Measurements from ENCODE around the gene TTC19.
"Not testable (repeated sequence)": the region's sequence is repeated elsewhere in the genome, so short reads cannot be mapped to it uniquely, and the experiment has no call there.

The TTC19 gene

GRCh38 chr17:15966879-15967248, 32.8 kb upstream of the TTC19 start:
- H3K9me3 Mint-ChIP-seq = no peaks in the 10 kb centered on the region
- CTCF ChIA-PET = no interaction called here
- no peak for DNase-seq
- no peak overlapping the region for H3K4me3 Mint-ChIP-seq
- H3K27ac Mint-ChIP-seq = no peak overlapping the region
- no peaks in the 10 kb centered on the region for H3K36me3 Mint-ChIP-seq
- peaks cover 13% of the 10 kb centered on the region for H3K4me1 Mint-ChIP-seq
- peaks cover 44% of the 10 kb centered on the region for H3K27me3 Mint-ChIP-seq

DNA sequence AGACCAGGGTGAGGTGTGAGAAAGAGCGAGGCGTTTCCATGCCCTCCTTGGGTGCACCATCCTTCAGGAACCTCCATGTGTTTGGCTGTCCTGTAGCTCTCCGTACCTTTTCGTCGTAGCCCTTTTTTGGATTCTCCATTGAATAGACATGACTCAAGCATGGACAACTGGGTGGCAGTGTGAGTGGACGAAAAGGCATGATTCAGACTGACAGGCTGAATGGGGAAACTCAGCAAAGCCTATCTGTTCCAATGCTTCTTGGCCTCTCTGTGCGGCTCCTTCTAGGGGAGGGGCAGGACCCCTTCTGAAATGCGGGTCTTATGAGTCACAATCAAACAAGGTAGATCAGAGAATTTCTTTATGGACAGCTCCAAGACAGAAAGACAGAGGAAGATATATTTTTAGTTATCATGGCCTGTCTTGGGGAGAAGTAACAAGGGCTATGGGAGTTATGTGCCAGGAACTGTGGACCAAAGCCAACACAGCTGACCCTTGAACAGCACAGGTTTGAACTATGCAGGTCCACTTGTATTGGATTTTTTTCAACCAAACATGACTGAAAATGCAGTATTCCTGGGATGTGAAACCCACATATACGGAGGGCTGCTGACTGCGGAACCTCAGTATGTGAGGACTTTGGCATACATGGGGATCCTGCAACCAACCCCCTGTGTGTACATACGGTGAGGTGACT, 31.8 kb upstream of the TTC19 start:
- Mint-ChIP-seq H3K4me1 (peaks cover 13% of the 10 kb centered on the region), H3K27ac (no peak overlapping the region), H3K4me3 (no peak overlapping the region), H3K36me3 (no peaks in the 10 kb centered on the region), H3K27me3 (peaks cover 44% of the 10 kb centered on the region), H3K9me3 (no peaks in the 10 kb centered on the region)
- CTCF ChIA-PET = no interaction called here
- no peak for DNase-seq

DNA sequence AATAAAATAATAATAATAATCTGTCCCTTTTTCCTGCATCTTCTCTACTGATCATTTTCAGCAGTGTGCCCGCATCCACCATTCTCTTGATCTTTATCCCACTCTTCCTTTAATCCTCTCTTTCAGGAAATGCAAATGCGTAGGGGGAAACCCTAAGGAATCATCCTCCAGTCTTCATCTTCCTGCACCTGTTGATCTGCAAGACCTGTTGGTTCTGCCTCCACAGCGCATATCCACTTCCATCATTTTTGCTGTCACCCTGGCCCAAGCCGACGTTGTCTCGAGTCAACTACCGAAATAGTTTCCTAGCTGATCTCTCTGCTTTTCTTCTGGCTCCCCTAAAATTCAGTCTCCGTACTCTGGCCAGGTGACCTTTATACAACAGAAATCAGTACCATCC, 30.2 kb upstream of the TTC19 start:
- no peak overlapping the region for H3K4me3 Mint-ChIP-seq
- H3K27me3 Mint-ChIP-seq = peaks cover 37% of the 10 kb centered on the region
- no peak for DNase-seq
- H3K36me3 Mint-ChIP-seq = peaks cover 2% of the 10 kb centered on the region
- H3K27ac Mint-ChIP-seq = no peak overlapping the region
- CTCF ChIA-PET = interaction anchor here (1.5 to 2.1 kb wide), 2 partner anchors 24 to 30 kb away, joined by 3 to 5 read pairs; partner anchors contain the start of genes ADORA2B, TTC19 and ZSWIM7
- no peaks in the 10 kb centered on the region for H3K9me3 Mint-ChIP-seq
- H3K4me1 Mint-ChIP-seq = peaks cover 13% of the 10 kb centered on the region

GRCh38 chr17:15970500-15970899, 29.1 kb upstream of the TTC19 start:
- no peak for DNase-seq
- Mint-ChIP-seq H3K36me3 (peaks cover 3% of the 10 kb centered on the region), H3K9me3 (no peaks in the 10 kb centered on the region), H3K27ac (no peak overlapping the region), H3K4me3 (no peak overlapping the region), H3K27me3 (peaks cover 33% of the 10 kb centered on the region), H3K4me1 (peaks cover 11% of the 10 kb centered on the region)
- CTCF ChIA-PET = interaction anchor here (1.5 to 2.1 kb wide), 3 partner anchors 12 to 29 kb away, joined by 3 to 5 read pairs (median 4); partner anchors contain the start of genes ADORA2B, TTC19 and ZSWIM7

GRCh38 chr17:15971098-15971678, 28.4 kb upstream of the TTC19 start:
- Mint-ChIP-seq H3K36me3 (peaks cover 3% of the 10 kb centered on the region), H3K27ac (no peak overlapping the region), H3K27me3 (peaks cover 30% of the 10 kb centered on the region), H3K9me3 (no peaks in the 10 kb centered on the region), H3K4me1 (peaks cover 6% of the 10 kb centered on the region), H3K4me3 (no peak overlapping the region)
- CTCF ChIA-PET = interaction anchor here (1.7 to 2.1 kb wide), 2 partner anchors 12 to 28 kb away, joined by 4 to 5 read pairs; partner anchors contain the start of genes TTC19 and ZSWIM7
- DNase-seq = no peak

- Mint-ChIP-seq H3K36me3 (peaks cover 4% of the 10 kb centered on the region), H3K27ac (no peak overlapping the region), H3K4me3 (no peak overlapping the region), H3K4me1 (peaks cover under 1% of the 10 kb centered on the region), H3K27me3 (peaks cover 23% of the 10 kb centered on the region), H3K9me3 (no peaks in the 10 kb centered on the region)
- CTCF ChIA-PET = interaction anchor here (1.7 kb wide), 1 partner anchor 13 kb away, joined by 4 read pairs; no protein-coding TSS in a partner anchor
- no peak for DNase-seq
Observed at GRCh38 chr17:15971882-15972281, 27.7 kb upstream of the TTC19 start.

- no peak for DNase-seq
- no peak overlapping the region for H3K27ac Mint-ChIP-seq
- no peak overlapping the region for H3K4me3 Mint-ChIP-seq
- no peaks in the 10 kb centered on the region for H3K9me3 Mint-ChIP-seq
- H3K36me3 Mint-ChIP-seq = peaks cover 6% of the 10 kb centered on the region
- H3K4me1 Mint-ChIP-seq = no peaks in the 10 kb centered on the region
- H3K27me3 Mint-ChIP-seq = peaks cover 22% of the 10 kb centered on the region
- CTCF ChIA-PET = no interaction called here
Observed at GRCh38 chr17:15972497-15972951, 27.1 kb upstream of the TTC19 start.

DNA sequence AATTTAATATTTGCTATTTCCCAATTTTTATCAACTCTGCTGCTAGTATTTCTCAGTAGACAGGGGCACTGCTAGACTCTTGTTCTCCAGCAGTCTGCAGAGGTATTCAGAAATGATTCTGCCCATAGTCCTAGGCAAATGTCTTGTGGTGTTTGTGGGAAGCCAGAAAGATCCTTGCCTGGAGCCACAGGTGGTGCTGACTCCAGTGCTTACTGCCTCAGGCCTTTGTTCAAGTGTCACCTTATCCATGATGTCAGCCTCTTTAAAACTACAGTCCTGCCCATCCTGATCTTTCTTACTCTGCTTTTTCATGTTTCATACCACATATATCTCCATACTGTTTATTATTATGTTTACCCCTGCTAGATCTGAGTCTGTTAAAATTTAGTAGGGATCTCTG, 26.6 kb upstream of the TTC19 start:
- Mint-ChIP-seq H3K27me3 (peaks cover 22% of the 10 kb centered on the region), H3K9me3 (no peaks in the 10 kb centered on the region), H3K4me3 (no peak overlapping the region), H3K4me1 (no peaks in the 10 kb centered on the region), H3K36me3 (peaks cover 9% of the 10 kb centered on the region), H3K27ac (no peak overlapping the region)
- CTCF ChIA-PET = no interaction called here
- DNase-seq = no peak

GRCh38 chr17:15973834-15974233, 25.8 kb upstream of the TTC19 start:
- Mint-ChIP-seq H3K36me3 (peaks cover 10% of the 10 kb centered on the region), H3K27me3 (peaks cover 16% of the 10 kb centered on the region), H3K9me3 (no peaks in the 10 kb centered on the region), H3K27ac (no peak overlapping the region), H3K4me1 (no peaks in the 10 kb centered on the region), H3K4me3 (no peak overlapping the region)
- DNase-seq = no peak
- CTCF ChIA-PET = interaction anchor here (0.6 kb wide), 1 partner anchor 412 kb away, joined by 3 read pairs; no protein-coding TSS in a partner anchor

- no peak for DNase-seq
- H3K27ac Mint-ChIP-seq = no peak overlapping the region
- H3K27me3 Mint-ChIP-seq = no peaks in the 10 kb centered on the region
- peaks cover 20% of the 10 kb centered on the region for H3K4me1 Mint-ChIP-seq
- CTCF ChIA-PET = no interaction called here
- no peaks in the 10 kb centered on the region for H3K9me3 Mint-ChIP-seq
- peaks cover 25% of the 10 kb centered on the region for H3K36me3 Mint-ChIP-seq
- no peak overlapping the region for H3K4me3 Mint-ChIP-seq
Observed at GRCh38 chr17:15977894-15978293, 21.7 kb upstream of the TTC19 start.

GRCh38 chr17:15978606-15979005, 21.0 kb upstream of the TTC19 start:
- Mint-ChIP-seq H3K4me3 (no peak overlapping the region), H3K36me3 (peaks cover 25% of the 10 kb centered on the region), H3K27me3 (no peaks in the 10 kb centered on the region), H3K9me3 (no peaks in the 10 kb centered on the region), H3K27ac (no peak overlapping the region), H3K4me1 (peaks cover 20% of the 10 kb centered on the region)
- no peak for DNase-seq
- CTCF ChIA-PET = interaction anchor here (0.6 kb wide), 1 partner anchor 27 kb away, joined by 3 read pairs; no protein-coding TSS in a partner anchor

DNA sequence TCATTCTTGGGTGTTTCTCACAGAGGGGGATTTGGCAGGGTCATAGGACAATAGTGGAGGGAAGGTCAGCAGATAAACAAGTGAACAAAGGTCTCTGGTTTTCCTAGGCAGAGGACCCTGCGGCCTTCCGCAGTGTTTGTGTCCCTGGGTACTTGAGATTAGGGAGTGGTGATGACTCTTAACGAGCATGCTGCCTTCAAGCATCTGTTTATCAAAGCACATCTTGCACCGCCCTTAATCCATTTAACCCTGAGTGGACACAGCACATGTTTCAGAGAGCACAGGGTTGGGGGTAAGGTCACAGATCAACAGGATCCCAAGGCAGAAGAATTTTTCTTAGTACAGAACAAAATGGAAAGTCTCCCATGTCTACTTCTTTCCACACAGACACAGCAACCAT, 20.6 kb upstream of the TTC19 start:
- H3K27ac Mint-ChIP-seq, H3K9me3 Mint-ChIP-seq, CTCF ChIA-PET, H3K4me3 Mint-ChIP-seq, H3K27me3 Mint-ChIP-seq, DNase-seq: not testable (repeated sequence)
- H3K4me1 Mint-ChIP-seq = peaks cover 20% of the 10 kb centered on the region
- H3K36me3 Mint-ChIP-seq = peaks cover 28% of the 10 kb centered on the region

GRCh38 chr17:15981208-15981607, 18.4 kb upstream of the TTC19 start:
- peaks cover 20% of the 10 kb centered on the region for H3K4me1 Mint-ChIP-seq
- H3K27ac Mint-ChIP-seq = no peak overlapping the region
- no peaks in the 10 kb centered on the region for H3K27me3 Mint-ChIP-seq
- CTCF ChIA-PET = interaction anchor here (1.0 kb wide), 1 partner anchor 23 kb away, joined by 3 read pairs; no protein-coding TSS in a partner anchor
- no peak for DNase-seq
- H3K9me3 Mint-ChIP-seq = no peaks in the 10 kb centered on the region
- no peak overlapping the region for H3K4me3 Mint-ChIP-seq
- peaks cover 31% of the 10 kb centered on the region for H3K36me3 Mint-ChIP-seq

DNA sequence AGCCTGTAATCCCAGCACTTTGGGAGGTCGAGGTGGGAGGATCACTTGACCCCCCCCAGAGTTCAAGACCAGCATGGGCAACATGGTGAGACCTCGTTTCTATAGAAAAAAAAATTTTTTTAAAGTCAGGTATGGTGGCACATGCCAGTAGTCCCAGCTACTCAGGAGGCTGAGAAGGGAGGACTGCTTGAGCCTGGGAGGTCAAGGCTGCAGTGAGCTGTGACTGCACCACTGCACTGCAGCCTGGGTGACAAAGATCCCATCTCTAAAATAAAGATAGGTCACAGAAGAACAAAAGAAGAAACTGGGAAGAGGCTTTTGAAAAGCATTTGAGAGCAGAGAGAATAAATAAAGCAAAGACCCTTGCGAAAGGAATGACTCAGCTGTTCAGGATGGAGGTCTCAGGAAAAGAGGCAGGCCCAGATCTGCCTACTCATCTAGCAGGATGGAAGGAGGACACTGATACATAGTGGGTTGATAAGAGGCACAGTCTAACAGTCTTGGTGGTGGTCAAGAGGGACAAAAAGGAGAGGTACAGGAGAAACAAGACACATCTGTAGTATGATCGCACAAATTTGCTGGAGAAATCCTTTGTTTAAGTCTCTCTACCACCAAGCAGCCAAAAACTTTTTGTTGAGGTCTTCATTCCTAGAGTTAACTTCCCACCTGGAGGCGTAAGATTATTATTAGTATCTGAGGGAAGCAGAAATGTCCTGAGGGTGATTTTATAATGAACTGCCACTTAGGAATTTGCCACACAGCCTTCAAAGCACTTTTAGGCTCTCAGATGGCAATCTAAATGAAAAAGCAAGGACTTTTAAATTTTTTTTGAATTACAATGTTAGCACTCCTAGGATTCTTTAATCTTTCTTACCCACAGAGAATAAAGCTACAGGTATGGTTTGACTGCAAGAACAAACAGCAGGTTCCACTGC, 17.7 kb upstream of the TTC19 start:
- no peak for DNase-seq
- no peak overlapping the region for H3K4me3 Mint-ChIP-seq
- no peaks in the 10 kb centered on the region for H3K9me3 Mint-ChIP-seq
- H3K27me3 Mint-ChIP-seq = no peaks in the 10 kb centered on the region
- peaks cover 35% of the 10 kb centered on the region for H3K36me3 Mint-ChIP-seq
- H3K27ac Mint-ChIP-seq = no peak overlapping the region
- CTCF ChIA-PET = no interaction called here
- peaks cover 20% of the 10 kb centered on the region for H3K4me1 Mint-ChIP-seq
